HG02610 (cell line): ENCODE data around the gene SNTA1.
"Not testable (repeated sequence)": the region's sequence is repeated elsewhere in the genome, so short reads cannot be mapped to it uniquely, and the experiment has no call there.

Experiments
- ATAC-seq: cut with Tn5 transposase; IDR thresholded peaks from one replicate; pipeline ENCODE4 v1.9.1; 2021; ENCODE audit warnings: mild to moderate bottlenecking, moderate library complexity; ENCODE audit not compliant: unreplicated experiment

SNTA1 gene

GRCh38 chr20:33400812-33401183 is 42.8 kb downstream of the SNTA1 start:
- no peak for ATAC-seq

DNA sequence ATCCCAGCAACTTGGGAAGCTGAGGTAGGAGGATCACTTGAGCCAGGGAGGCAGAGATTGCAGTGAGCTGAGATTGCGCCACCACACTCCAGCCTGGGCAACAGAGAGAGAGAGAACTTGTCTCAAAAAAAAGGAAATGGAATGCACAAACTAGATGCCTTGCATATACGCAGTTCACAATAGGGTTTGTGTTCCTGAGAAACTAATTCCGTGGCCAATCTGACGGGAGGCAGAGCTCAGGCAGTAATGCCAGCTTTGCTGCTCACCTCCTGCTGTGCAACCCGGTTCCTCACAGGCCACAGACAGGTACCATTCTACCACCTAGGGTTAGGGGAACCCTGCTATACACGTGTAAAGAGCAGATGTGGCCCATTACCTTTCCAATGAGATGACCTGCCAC is 43.6 kb downstream of the SNTA1 start:
- no peak for ATAC-seq

- no peak for ATAC-seq
Measured at GRCh38 chr20:33394718-33395117, 48.8 kb downstream of the SNTA1 start.

GRCh38 chr20:33393609-33394008 is 50.0 kb downstream of the SNTA1 start:
- ATAC-seq: no peak

GRCh38 chr20:33391722-33392415 is 51.7 kb downstream of the SNTA1 start:
- no peak for ATAC-seq

DNA sequence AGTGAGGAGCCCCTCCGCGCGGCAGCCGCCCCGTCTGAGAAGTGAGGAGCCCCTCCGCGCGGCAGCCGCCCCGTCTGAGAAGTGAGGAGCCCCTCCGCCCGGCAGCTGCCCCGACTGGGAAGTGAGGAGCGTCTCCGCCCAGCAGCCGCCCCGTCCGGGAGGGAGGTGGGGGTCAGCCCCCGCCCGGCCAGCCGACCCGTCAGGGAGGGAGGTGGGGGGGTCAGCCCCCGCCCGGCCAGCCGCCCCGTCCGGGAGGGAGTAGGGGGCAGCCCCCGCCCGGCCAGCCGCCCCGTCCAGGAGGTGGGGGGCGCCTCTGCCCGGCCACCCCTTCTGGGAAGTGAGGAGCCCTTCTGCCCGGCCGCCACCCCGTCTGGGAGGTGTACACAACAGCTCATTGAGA is 54.2 kb downstream of the SNTA1 start:
- ATAC-seq: not testable (repeated sequence)

- no peak for ATAC-seq
Measured at GRCh38 chr20:33388268-33388667, 55.3 kb downstream of the SNTA1 start.

DNA sequence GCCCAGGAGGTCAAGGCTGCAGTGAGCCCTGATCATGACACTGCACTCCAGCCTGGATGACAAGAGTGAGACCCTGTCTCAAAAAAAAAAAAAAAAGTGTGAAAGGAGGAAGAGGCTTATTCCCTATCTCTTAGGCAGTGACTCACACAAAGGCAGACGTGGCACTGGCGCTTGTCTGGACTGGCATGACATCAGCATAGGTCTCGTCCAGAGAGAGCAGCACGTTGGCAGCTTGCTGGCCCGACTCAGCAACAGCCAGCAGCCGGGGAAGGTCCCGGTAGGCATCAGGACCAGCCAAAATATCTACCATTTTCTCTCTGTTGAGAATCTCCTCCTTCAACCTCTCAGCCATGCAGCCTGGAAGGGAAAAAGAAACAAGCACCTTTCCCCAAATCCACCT is 56.4 kb downstream of the SNTA1 start:
- ATAC-seq: no peak

DNA sequence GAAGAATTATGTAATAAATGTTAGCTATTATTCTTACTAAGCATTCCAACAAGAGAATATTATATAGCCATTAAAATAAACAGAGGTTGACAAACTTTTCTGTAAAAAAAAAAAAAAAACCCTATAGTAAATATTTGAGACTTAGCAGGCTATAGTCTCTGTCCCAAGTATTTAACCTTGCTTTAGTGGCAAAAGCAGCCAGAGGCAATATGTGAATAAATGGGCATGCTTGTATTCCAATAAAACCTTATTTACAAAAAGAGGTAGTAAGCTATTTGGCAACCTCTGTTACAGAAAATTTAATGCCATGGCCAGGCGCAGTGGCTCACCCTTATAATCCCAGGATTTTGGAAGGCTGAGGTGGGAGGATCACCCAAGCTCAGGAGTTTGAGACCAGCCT is 56.9 kb downstream of the SNTA1 start:
- ATAC-seq: no peak

- ATAC-seq: no peak
Measured at GRCh38 chr20:33377366-33377765, 66.2 kb downstream of the SNTA1 start.

- no peak for ATAC-seq
Measured at GRCh38 chr20:33373735-33374605, 69.6 kb downstream of the SNTA1 start.

GRCh38 chr20:33372993-33373441 is 70.5 kb downstream of the SNTA1 start:
- no peak for ATAC-seq

- no peak for ATAC-seq
Measured at GRCh38 chr20:33370291-33370690, 73.3 kb downstream of the SNTA1 start.

- no peak for ATAC-seq
Measured at GRCh38 chr20:33362898-33363297, 80.7 kb downstream of the SNTA1 start.

- ATAC-seq: no peak
Measured at GRCh38 chr20:33359399-33360261, 83.9 kb downstream of the SNTA1 start.
